Osteoblast (primary cell): ENCODE results near the gene EMX1. TPM values are rescaled to one million over a fixed set of nuclear protein-coding genes. Genes with fewer than 3 reads are reported as not detected.

Experiments used
- DNase-seq: peaks from one replicate; pipeline ENCODE4 v3.0.0; 2011; ENCODE audit warnings: low spot score, mixed read lengths; ENCODE audit not compliant: insufficient read length; ENCODE audit errors: missing footprints
- H2AFZ ChIP-seq: 2 replicates; pipeline ENCODE4 v1.6.0; 2011; ENCODE audit warnings: mild to moderate bottlenecking, low read length
- H3K27ac ChIP-seq: 2 replicates; pipeline ENCODE4 v1.5.1; 2011; ENCODE audit warnings: mild to moderate bottlenecking, low read depth, low read length, moderate library complexity
- H3K27me3 ChIP-seq: 2 replicates; pipeline ENCODE4 v1.6.0; 2012; ENCODE audit warnings: mild to moderate bottlenecking, control low read depth, inconsistent platforms, low read length, moderate library complexity; ENCODE audit not compliant: insufficient read depth
- H3K36me3 ChIP-seq: 2 replicates; pipeline ENCODE4 v1.5.1; 2011; ENCODE audit warnings: mild to moderate bottlenecking, low read length, control low read depth, moderate library complexity; ENCODE audit not compliant: insufficient read depth
- H3K4me1 ChIP-seq: 2 replicates; pipeline ENCODE4 v1.5.1; 2011; ENCODE audit warnings: mild to moderate bottlenecking, low read length, control low read depth, moderate library complexity; ENCODE audit not compliant: insufficient read depth
- H3K4me2 ChIP-seq: 2 replicates; pipeline ENCODE4 v1.6.0; 2011; ENCODE audit warnings: mild to moderate bottlenecking, low read length; ENCODE audit not compliant: insufficient read depth
- H3K4me3 ChIP-seq: fragments of 200-600 bp; sonication (generic); 3 replicates; pipeline ENCODE4 v1.5.1; 2012; ENCODE audit warnings: mild to moderate bottlenecking, low read length, inconsistent platforms; ENCODE audit not compliant: insufficient read depth
- H3K79me2 ChIP-seq: 2 replicates; pipeline ENCODE4 v1.6.0; 2012; ENCODE audit warnings: mild to moderate bottlenecking, low read length, control low read depth, inconsistent platforms; ENCODE audit not compliant: insufficient read depth
- H3K9me3 ChIP-seq: 2 replicates; pipeline ENCODE4 v1.5.1; 2011; ENCODE audit warnings: low read depth, low read length, control low read depth
- H4K20me1 ChIP-seq: 2 replicates; pipeline ENCODE4 v1.6.0; 2012; ENCODE audit warnings: mild to moderate bottlenecking, low read length, control low read depth; ENCODE audit not compliant: insufficient read depth
- total RNA-seq: library from RNA; depleted of rRNA; stranded (reverse); fragments of >200 nt; gene quantifications from 2 replicates; pipeline ENCODE4 v1.2.3, GENCODE V29; 2012
- TF ChIP-seq, protein P1 (sequence below): IDR thresholded peaks from 2 replicates; pipeline ENCODE4 v1.5.1; 2011; ENCODE audit warnings: mild to moderate bottlenecking, low read depth, low read length, moderate library complexity; ENCODE audit errors: extremely low read depth

Gene EMX1
- total RNA-seq, 1 donor: not detected

DNA sequence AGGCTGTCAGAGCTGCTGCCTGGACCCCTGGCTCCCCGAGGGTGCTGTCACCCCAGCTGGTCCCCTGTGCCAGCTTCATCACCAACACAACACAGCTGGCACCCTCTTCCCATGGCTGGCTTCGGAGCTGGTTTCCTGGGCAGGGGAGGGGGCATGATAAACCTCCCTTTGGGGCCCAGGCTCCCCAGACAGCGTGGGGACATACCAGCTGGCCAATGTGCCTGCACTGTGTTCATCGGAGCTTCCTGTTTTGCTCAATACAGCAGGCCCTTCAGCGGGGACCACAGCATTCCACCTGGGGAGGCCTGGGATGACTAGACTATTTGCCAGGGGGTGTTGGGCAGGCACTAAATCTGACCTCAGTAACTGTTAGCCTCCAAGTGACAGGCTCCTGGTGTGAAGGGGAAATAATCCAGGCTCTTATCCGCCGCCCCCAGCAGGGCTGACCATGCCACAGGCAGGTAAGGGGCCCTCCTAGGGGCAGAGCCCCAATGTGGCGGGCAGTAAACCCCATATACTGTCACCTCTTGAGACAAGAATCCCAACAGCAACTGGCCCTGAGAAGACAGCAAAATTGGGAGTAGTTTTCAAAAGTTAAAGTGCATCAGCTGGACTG lies 44.6 kb downstream of the EMX1 start:
- Histone ChIP-seq H4K20me1 (peaks cover 3% of the 10 kb centered on the region), H3K27me3 (no peaks in the 10 kb centered on the region), H3K27ac (no peak overlapping the region), H3K4me2 (no peak overlapping the region), H3K9me3 (no peaks in the 10 kb centered on the region), H3K4me1 (no peaks in the 10 kb centered on the region), H3K36me3 (no peaks in the 10 kb centered on the region), H2AFZ (no peak overlapping the region), H3K79me2 (no peaks in the 10 kb centered on the region), H3K4me3 (no peak overlapping the region)
- DNase-seq: peak; percentile 62
- TF ChIP-seq, protein P1, sequence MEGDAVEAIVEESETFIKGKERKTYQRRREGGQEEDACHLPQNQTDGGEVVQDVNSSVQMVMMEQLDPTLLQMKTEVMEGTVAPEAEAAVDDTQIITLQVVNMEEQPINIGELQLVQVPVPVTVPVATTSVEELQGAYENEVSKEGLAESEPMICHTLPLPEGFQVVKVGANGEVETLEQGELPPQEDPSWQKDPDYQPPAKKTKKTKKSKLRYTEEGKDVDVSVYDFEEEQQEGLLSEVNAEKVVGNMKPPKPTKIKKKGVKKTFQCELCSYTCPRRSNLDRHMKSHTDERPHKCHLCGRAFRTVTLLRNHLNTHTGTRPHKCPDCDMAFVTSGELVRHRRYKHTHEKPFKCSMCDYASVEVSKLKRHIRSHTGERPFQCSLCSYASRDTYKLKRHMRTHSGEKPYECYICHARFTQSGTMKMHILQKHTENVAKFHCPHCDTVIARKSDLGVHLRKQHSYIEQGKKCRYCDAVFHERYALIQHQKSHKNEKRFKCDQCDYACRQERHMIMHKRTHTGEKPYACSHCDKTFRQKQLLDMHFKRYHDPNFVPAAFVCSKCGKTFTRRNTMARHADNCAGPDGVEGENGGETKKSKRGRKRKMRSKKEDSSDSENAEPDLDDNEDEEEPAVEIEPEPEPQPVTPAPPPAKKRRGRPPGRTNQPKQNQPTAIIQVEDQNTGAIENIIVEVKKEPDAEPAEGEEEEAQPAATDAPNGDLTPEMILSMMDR: no peak

DNA sequence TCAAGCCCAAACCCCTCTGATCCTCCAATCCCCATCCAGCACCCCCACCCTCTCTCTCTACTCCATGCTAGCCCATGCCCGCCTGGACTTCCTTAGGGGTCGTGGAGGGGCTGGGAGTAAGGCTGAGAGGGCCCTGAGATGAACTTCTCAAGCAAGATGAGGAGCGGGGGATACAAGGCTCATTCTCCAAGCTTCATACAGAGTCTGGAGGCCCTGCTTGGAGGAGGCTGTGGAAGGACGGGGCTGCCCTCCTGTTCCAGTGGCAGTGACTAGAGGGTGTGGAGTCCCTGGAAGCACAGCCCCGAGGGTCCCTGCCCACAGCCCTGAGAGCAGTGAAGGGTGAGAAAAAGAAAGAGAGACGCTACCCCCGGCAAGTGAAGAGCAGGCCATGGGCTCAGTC lies 45.6 kb downstream of the EMX1 start:
- Histone ChIP-seq H4K20me1 (peaks cover 3% of the 10 kb centered on the region), H3K27me3 (no peaks in the 10 kb centered on the region)

DNA sequence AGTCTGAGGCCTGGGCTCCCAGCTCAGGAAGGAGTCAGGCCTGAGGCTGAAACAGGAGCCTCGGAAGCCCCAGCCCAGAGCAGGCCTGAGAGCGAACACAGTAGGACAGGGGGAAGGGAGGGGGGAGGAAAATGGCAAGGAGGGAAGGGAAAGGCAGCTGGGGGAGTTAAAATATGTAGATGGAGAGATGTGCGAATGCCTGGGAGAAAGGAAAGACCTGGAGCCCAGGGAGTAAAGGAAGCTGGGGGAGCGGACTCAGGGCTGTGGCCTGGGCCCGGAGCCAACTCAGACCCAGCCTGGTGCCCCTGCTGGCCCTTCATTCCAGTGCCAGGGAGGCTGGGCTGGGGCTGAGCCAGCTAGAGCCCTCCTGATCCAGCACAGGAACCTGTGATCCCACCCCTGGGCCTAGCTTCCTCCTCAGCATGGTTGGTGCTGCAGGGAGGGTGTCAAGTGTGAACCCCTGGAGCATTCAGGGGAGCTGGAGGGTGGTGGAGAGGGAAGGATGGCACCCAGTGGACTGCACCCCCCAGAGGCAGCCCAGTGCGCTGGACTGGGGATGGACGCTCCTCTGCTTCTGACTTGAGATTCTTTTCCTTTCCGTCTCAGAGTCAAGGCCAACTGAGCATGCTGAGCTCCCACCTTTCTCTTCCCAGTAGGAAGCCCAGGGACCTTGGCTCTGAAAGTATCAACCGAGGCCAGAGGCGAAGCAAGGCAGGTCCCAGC lies 46.3 kb downstream of the EMX1 start:
- no peak overlapping the region for H3K27ac ChIP-seq
- H3K36me3 ChIP-seq: no peaks in the 10 kb centered on the region
- no peaks in the 10 kb centered on the region for H3K79me2 ChIP-seq
- H3K4me1 ChIP-seq: no peaks in the 10 kb centered on the region
- no peaks in the 10 kb centered on the region for H3K9me3 ChIP-seq
- H3K4me3 ChIP-seq: no peak overlapping the region
- H3K4me2 ChIP-seq: no peak overlapping the region
- TF ChIP-seq, protein P1: no peak
- no peaks in the 10 kb centered on the region for H3K27me3 ChIP-seq
- no peaks in the 10 kb centered on the region for H4K20me1 ChIP-seq
- peak; percentile 68 for DNase-seq
- no peak overlapping the region for H2AFZ ChIP-seq

More for the DNA sequence above, 45.6 kb downstream of the EMX1 start:
- Histone ChIP-seq H3K4me2 (no peak overlapping the region), H3K9me3 (no peaks in the 10 kb centered on the region), H3K4me3 (no peak overlapping the region), H3K27ac (no peak overlapping the region), H3K4me1 (no peaks in the 10 kb centered on the region), H2AFZ (no peak overlapping the region), H3K79me2 (no peaks in the 10 kb centered on the region), H3K36me3 (no peaks in the 10 kb centered on the region)
- TF ChIP-seq, protein P1: no peak
- peak; percentile 78 for DNase-seq

DNA sequence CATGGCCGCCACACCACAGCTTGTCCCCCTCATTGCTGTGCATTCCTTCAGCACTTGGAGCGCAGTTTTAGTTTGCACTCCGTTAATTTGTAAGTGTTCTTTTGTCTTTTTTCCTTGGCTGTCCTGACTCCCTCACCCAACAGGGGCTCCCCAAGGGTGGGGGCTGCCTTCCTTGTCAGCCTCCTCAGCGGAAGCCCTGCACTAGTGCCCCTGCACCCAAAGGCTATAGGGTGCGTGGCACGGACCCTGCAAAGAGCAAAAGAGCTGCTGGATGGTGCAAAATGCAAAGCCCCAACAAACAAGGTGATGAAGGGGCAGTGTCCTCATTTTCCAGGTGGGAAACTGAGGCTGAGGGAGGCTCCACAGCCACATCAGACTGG lies 46.8 kb downstream of the EMX1 start:
- no peak overlapping the region for H3K27ac ChIP-seq
- no peaks in the 10 kb centered on the region for H4K20me1 ChIP-seq
- no peaks in the 10 kb centered on the region for H3K4me1 ChIP-seq
- no peaks in the 10 kb centered on the region for H3K36me3 ChIP-seq
- no peak overlapping the region for H3K4me3 ChIP-seq
- DNase-seq: no peak
- H3K4me2 ChIP-seq: no peak overlapping the region
- no peaks in the 10 kb centered on the region for H3K9me3 ChIP-seq
- H2AFZ ChIP-seq: no peak overlapping the region
- TF ChIP-seq, protein P1: no peak
- H3K79me2 ChIP-seq: no peaks in the 10 kb centered on the region
- no peaks in the 10 kb centered on the region for H3K27me3 ChIP-seq
